HG02943 (cell line): ENCODE results near the gene TMEM45B.
"Not testable (repeated sequence)": the region's sequence is repeated elsewhere in the genome, so short reads cannot be mapped to it uniquely, and the experiment has no call there.

Experiments
- ATAC-seq: cut with Tn5 transposase; IDR thresholded peaks from one replicate; pipeline ENCODE4 v1.9.1; 2021; ENCODE audit warnings: mild to moderate bottlenecking, low read depth, moderate library complexity; ENCODE audit not compliant: unreplicated experiment

TMEM45B gene

GRCh38 chr11:129815596-129816461, at the start of gene TMEM45B:
TSS of gene TMEM45B (plus strand) at chr11:129815848. CDS start at chr11:129852483, 36,635 bp downstream.
- ATAC-seq = no peak

GRCh38 chr11:129766898-129767604, 48.6 kb upstream of the TMEM45B start:
- ATAC-seq = no peak

- ATAC-seq = no peak
Observed at GRCh38 chr11:129767827-129768226, 47.8 kb upstream of the TMEM45B start.

- ATAC-seq = no peak
Observed at GRCh38 chr11:129768356-129768755, 47.3 kb upstream of the TMEM45B start.

- ATAC-seq = no peak
Observed at GRCh38 chr11:129769059-129769458, 46.6 kb upstream of the TMEM45B start.

GRCh38 chr11:129770993-129771392, 44.7 kb upstream of the TMEM45B start:
- ATAC-seq = no peak

- ATAC-seq = not testable (repeated sequence)
Observed at GRCh38 chr11:129771456-129771855, 44.2 kb upstream of the TMEM45B start.

GRCh38 chr11:129778877-129779276, 36.8 kb upstream of the TMEM45B start:
- ATAC-seq = no peak

GRCh38 chr11:129779342-129779741, 36.3 kb upstream of the TMEM45B start:
- ATAC-seq = no peak

GRCh38 chr11:129785383-129786111, 30.1 kb upstream of the TMEM45B start:
- ATAC-seq = no peak

GRCh38 chr11:129786112-129786416, 29.6 kb upstream of the TMEM45B start:
- not testable (repeated sequence) for ATAC-seq

- ATAC-seq = no peak
Observed at GRCh38 chr11:129787532-129788155, 28.0 kb upstream of the TMEM45B start.

- no peak for ATAC-seq
Observed at GRCh38 chr11:129788278-129788677, 27.4 kb upstream of the TMEM45B start.

- no peak for ATAC-seq
Observed at GRCh38 chr11:129790106-129790505, 25.5 kb upstream of the TMEM45B start.

GRCh38 chr11:129791515-129791914, 24.1 kb upstream of the TMEM45B start:
- ATAC-seq = no peak

- no peak for ATAC-seq
Observed at GRCh38 chr11:129792663-129793062, 23.0 kb upstream of the TMEM45B start.

GRCh38 chr11:129795089-129795488, 20.6 kb upstream of the TMEM45B start:
- no peak for ATAC-seq

- ATAC-seq = no peak
Observed at GRCh38 chr11:129798212-129798611, 17.4 kb upstream of the TMEM45B start.

- not testable (repeated sequence) for ATAC-seq
Observed at GRCh38 chr11:129800162-129800561, 15.5 kb upstream of the TMEM45B start.

GRCh38 chr11:129800655-129801054, 15.0 kb upstream of the TMEM45B start:
- ATAC-seq = no peak

- no peak for ATAC-seq
Observed at GRCh38 chr11:129803533-129803932, 12.1 kb upstream of the TMEM45B start.
